Stimulated activated CD8-positive, alpha-beta memory T cell treated with anti-CD3 and anti-CD28 coated beads, Interleukin-2, amount 100 ng/mL, for 1 hour (primary cell): ENCODE results near the gene DNAJB4.

ENCODE experiments used
- DNase-seq, 2 donors: peaks; one replicate each; pipeline ENCODE4 v3.0.0-alpha.2; 2020; ENCODE audit warnings: low read depth in 2 of 2

The DNAJB4 gene

DNA sequence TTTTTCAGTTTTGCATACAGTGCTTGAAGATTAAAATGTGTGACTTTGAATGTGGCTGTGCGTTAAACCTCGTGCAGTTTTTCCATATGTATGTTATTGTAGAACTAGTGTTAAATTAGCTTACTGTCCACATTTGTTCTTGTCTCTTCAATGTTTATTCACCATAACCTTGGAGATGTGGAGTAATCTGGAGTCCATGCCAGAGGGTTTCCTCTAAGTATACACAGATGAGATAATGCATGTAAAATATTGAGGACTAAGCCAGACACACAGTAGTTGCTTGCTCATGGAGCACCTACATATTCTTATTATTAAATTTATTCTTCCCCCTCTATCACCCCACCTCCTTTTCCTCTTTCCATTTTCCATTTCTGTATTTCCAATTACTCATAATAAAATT, 33.3 kb downstream of the DNAJB4 start:
- DNase-seq = no peak

DNA sequence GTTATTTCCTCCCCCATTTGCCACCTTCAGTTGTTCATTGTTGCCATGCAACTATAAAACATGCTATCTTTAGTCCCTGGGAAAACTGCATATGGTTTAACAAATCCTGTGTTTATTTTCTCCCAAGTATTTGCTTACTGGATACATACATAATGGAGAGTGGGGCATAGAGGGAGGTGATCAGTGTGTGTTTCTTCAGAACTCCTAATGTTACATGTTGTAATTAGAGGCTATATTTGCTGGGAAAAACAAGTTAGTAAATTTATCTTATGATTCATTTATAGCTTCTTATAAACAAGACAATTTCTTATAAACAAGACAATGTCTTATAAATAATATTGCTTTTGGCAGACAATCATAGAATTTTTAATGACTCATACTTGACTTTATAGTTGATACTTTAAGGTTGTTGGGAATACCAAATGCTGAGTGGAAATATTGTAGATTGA, 33.8 kb downstream of the DNAJB4 start:
- no peak for DNase-seq

DNA sequence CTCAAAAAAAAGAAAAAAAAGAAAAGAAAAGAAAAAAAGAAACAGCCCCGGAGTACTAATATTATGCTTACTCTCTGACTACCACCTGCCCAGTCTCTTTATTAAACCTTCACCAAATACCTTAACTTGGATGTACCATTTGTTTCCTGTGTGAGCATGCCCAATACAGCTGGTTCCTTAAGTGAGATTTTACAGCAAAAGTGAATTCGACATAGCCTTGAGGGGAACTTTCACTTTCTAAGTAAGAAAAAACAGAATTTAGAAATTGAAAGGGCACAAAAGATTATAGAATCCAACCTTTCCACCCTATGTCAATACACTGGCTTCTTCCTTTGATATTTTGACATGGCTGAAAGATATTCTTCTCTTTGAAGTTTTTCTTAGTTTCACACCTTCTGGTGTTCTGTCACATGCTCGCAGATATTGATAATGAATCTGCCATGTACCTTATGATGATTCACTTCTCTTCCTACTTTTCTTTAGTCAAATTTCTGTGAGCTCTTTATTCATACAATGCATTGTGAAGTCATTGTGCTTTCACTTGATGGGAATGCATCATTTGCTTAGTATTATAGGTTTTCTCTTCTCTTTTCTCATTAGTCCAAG, 35.8 kb downstream of the DNAJB4 start:
- no peak for DNase-seq

DNA sequence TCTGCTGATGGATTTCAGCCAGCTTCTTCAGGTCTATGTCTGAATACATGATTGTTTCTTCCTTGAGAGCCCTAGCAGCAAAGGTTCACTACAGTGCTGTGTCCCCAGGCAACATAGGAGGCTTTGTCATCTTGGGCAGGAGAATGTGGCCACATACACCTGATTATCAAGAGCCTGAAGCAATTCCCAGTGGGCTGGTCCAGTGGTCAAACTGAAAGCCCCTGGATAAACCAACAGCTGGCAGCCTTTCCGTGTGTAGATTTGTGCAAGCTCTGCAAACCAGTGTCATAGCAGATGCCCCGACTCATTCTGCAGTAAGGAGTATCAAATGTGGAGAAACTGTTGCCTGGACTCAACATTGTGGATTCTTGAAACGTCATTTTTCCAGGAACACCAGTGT, 38.7 kb downstream of the DNAJB4 start:
- DNase-seq = no peak

DNA sequence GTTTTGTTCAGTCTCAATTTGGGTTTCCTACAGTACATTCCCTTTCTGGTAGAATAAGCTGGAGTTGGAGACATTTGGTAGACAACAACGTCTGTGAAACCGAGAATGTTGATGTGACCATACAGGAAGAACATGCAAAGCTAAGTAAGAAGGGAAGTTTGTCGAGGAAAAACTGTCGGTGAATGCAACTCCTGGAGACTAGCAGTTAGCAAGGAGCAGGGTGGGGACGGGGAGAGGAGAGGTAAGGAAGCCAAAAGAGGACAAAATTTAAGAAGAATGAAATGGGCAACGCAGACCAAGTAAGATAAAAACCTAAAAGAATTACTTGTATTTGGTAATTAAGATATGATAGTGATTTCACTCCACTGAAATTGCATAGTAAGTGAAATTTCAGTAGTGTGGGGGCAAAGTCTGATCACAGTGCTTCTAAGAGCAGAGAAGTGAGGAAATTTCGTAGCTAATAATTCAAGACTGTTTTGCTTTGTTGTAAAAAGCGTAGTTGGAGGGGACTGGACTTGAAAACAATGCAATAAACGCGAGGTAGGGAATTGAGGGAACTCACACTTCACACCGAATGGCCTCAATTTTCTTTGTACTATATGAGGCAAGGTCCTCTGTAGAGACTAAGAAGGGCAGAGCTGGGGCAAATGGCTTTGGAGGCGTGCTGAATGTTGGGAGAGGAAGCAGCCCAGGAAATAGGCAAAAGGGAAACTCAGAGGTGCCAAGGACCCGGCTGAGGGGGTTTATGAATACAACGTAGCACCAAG, 40.2 kb downstream of the DNAJB4 start:
- DNase-seq = no peak

DNA sequence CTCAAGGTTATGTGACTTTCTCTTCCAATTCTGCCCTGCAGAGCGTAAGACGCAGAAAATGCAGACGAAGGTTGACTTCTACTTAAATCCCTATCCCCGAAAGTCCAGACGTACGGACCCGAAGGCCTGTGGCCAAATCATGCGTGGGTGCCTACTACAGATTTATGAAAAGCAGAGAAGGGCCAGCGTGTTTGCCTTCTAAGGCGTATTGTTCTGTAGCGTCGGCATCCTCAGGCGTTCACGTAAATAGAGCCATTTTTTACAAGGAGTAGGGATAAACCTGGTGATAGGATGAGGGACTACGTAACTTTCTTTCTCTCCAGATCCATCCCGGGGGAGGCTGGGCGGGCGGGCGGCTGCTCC, 40.8 kb downstream of the DNAJB4 start:
- no peak for DNase-seq

DNA sequence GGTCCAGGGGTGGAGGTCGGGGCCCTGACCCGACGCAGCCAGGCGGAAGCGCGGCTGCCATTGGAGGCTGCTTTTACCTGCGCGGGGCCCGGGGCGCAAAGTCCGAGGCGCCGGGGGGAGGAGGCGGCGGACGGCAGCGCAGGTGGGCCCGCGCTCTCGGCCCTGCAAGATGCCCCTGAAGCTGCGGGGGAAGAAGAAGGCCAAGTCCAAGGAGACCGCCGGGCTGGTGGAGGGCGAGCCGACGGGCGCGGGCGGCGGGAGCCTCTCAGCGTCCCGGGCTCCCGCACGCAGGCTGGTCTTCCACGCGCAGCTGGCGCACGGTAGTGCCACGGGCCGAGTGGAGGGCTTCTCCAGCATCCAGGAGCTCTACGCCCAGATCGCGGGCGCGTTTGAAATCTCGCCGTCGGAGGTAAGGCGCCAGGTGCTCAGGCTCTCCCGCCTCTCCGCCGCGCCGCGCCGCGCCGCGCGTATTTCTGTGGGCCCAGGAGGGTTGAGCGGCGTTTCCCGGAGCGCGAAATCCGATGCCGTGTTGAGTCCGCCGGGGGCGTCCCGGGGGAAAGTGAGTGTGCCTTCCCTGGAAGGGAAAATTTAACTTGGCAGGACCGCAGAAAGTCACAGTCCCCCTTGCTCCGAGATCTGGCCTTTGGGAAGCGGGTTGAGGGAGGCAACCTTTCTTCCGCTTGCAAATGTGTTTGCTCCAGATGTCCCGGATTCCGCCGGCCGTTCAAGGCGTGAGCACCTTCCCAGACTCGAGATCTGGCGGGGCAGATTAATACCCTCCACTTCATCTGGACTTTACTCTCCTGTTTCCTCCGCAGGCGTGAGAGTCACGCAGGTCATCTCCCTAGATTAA, 41.4 kb downstream of the DNAJB4 start, which contains the start of gene GIPC2:
Gene GIPC2, plus strand, starts transcription at position 41 of the 853 bp plus-strand sequence. Its CDS starts 129 bp downstream, at position 170.
- DNase-seq = no peak

DNA sequence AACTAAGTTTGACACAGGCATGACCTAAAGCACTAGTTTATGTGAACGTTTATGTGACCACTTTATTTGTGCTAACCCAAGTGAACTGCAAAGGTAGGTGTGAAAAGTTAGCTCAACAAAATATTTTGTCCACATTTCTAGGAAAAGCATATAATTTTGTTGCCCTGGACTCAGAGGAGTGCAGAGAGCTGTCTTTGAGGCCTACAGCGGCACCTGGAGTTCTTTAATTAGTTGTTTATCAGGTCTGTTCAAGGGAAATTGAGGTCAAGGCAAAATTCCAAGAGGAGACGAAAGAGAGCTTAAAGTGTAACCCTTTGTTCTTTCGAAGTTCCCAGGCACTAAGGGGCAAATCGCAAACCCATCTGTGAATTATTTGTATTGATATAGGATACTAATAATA, 42.4 kb downstream of the DNAJB4 start:
- DNase-seq = no peak

DNA sequence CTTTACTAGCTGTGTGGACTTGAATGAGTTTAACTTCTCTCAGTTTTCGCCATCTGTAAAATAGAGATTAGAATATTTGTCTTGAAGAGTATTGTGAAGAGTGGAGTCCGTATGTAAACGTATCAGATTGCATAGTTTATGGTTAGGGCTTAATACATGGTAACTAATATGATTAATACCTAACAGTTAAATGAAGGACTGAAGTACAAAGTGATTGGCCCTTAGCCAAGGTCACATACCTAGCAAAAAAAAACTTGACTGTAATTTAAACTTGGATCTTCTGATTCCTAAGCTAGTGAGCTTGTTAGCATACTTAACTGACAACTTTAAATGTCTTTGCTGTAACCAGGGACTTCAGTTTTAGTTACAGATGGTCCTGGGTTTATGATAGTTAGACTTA, 42.9 kb downstream of the DNAJB4 start:
- DNase-seq = no peak

DNA sequence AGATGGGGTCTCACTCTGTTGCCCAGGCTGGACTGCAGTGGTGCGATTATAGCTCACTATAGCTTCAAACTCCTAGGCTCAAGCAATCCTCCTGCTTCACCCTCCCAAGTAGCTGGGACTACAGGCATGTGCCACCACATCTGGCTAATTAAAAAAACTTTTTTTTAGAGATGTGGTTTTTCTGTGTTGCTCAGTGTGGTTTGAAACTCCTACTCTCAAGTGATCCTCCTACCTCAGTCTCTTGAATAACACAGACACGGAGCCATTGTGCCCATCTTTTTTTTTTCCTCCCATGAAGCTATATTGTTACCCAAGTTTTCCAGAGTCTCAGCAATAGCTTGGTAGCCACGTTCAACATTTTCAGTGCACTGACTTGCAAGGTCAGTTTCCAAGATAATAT, 43.7 kb downstream of the DNAJB4 start:
- DNase-seq = no peak

DNA sequence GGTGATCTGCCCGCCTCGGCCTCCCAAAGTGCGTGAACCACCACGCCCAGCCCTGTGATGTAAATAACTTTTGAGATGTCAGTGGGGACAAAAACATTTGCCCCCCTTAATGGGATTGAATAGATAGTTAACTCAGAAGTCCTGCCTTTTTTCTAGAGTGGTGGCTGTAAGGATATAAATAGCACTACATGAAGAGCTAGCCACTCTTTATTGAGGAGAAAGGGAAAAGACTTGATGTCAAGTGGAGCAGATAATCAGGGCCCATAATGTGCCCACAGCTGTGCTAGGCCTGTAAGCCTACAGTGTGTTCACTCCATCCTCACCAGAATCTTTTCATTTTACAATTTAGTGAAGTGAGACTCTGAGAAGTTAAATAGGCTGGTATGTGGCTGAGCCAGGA, 44.7 kb downstream of the DNAJB4 start:
- DNase-seq = no peak

DNA sequence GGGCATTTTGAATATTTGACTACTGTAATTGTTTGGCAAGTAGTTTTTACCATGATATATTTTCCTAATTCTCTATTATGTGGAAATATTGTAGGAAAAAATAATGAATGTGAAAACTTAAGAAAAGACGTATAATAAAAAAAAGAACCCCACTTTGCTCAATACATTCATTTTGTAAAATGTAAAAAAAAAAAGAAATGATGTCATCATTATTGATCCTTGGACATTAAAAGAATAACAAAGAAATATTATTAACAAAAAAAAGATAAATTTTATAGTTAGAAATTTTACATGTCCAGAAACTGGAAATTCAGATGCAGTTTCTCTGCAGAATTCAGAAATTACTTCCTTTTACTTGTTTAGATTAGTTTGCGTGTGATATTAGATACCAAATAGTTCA, 46.3 kb downstream of the DNAJB4 start:
- DNase-seq = no peak

DNA sequence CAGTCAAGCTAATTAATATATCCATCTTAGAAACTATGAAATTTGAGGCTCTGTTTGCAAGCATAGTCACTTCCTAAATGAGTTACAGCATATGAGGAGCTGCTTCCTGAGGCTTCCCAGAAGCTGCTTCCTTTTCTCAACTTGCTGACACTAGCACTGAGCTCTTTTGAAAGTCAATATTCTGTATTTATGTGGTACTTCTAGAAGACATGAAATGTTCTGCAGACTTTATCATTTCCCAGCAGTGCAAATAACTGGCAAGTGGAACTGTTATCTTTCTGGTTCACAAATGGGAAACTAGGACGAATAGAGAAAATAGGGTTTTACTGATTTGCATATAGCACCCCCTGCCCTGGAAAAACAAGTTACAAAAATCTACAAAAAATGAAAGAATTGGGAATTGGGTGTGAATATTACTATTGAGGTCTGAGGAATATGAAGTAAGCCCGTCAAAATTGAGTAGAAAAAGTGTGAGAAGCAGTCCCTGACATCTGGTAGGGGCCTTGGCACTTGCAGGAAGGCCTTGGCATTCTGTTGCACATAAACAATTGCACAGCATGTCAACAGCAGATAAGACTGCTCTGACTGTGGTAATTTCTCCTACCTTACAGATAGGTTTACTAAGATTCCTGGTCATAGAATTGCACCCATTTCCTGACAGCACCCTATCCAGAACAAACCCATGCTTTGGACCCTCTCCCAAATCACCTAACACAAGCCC, 48.1 kb downstream of the DNAJB4 start:
- DNase-seq = no peak

DNA sequence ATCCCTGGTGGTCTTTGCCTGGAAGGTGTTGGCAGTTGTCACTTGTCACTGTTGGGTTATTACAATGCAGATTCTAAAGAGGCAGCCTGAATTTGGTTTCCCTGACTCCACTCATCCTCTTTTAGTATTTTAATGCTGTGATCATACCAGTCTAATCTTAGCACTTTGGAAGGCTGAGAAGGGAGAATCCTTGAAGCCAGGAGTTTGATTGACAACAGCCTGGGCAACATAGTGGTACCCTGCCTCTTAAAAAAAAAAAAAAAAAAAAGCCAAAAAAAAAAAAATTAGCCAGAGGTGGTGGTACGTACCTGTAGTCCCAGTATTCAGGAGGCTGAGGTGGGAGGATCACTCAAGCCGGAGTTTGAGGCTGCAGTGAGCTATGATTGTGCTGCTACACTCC, 48.8 kb downstream of the DNAJB4 start:
- no peak for DNase-seq

DNA sequence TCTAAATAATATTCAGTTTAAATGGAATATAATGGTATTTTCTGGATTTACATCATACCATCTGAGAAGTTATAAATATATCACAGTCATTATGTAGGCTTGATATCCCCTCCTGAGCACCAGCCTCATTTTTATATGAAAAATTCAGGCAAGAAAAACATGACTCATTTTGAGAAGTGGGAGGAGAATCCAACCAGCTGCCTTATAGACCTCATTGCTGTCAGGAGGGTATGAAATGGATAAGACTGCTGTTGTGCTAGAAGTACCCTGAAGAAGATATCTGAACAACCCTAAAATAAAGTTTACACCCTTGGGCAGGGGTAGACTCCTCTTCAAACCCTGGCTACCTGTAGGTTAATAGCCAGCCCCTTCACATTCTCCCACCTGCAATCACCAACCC, 49.8 kb downstream of the DNAJB4 start:
- no peak for DNase-seq

DNA sequence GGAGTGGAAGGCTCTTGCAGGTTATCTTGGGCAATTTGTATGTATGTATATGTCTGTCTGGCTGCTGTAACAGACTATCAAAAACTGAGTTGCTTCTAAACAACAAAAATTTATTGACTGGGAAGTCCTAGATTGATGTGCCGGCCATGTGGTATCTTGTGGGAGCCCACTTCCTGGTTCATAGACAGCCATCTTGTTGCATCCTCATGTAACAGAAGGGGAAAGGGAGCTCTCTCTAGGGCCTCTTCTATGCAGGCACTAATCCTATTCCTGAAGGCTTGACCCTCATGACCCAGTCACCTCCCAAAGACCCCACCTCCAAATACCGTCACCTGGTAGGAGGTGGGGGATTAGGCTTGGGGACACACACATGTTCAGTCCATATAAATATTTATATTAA, 50.2 kb downstream of the DNAJB4 start:
- no peak for DNase-seq

DNA sequence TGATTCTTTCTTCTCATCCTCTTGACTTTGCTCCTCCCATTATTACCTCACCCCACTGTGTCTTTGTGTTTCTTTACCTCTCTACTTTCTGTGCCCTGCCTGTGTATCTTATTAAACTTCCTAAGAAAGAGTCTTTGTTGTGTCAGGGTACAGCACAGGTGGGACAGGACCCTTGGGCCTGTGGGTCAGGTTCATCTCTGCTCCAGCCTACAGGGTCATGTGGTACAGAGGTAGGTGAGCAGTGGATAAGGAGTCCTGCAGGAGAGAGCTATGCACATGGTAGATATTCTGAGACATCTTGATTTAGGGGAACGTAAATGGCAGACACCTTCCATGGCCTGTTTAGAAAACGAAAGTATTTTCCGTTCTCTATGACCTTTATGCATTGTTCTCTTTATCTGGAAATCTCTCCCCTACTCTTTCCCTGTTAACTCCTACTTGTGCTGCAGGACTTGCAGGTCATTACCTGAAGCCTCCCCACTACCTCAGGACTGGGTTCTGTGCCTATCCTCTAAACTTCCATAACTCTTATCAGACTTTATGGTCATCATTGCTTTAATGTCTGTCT, 50.9 kb downstream of the DNAJB4 start:
- DNase-seq = no peak

DNA sequence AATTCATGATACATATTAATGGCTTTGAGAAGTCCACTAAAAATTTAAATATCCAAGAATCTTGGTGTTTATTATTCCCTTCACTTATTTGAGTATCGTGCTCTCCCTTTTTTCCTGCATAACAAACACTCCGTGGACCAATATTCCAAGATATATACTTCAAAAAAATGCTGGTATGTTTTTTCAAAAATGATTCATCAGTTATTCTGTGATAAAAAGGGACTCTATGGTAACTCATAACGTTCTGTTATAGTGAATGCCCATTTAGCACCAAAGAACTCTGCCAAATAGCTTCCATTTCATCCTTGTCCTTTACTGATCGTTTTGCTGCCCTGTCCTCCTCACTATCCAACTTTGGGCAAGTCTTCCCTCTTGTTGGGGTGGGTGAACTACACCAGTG, 53.9 kb downstream of the DNAJB4 start:
- DNase-seq = no peak

DNA sequence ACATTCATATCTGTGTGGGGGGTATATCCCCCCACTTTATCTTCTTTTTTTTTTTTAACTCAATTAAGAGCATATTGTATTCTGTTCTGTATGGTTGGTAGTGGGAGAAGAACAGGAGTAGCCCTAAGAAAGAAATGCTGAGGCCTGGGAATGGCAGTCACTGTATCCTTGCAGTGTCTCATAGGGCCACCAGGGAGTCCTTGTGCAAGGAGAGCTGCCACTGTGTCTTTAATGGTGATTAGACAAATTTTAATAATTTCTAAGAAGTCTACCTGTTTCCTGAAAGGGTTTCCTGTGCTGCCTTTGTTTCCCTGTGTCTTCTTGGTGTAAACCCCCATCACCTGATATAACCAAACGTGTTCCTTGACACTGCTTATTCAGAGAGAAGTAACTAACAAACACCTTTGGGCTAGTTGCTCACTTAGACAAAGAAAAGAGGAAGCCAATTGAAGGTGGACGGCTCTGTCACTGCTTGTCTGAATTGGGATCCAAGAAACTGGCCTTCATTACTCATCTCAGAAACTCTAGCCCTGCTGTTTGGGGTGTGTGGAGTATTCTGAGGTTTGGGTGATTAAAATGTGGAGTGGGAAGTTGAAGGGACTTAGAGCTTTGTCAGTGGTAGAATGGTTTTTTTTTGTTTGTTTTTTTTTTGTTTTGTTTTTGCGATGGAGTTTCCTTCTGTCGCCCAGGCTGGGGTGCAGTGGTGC, 56.3 kb downstream of the DNAJB4 start:
- DNase-seq = no peak

DNA sequence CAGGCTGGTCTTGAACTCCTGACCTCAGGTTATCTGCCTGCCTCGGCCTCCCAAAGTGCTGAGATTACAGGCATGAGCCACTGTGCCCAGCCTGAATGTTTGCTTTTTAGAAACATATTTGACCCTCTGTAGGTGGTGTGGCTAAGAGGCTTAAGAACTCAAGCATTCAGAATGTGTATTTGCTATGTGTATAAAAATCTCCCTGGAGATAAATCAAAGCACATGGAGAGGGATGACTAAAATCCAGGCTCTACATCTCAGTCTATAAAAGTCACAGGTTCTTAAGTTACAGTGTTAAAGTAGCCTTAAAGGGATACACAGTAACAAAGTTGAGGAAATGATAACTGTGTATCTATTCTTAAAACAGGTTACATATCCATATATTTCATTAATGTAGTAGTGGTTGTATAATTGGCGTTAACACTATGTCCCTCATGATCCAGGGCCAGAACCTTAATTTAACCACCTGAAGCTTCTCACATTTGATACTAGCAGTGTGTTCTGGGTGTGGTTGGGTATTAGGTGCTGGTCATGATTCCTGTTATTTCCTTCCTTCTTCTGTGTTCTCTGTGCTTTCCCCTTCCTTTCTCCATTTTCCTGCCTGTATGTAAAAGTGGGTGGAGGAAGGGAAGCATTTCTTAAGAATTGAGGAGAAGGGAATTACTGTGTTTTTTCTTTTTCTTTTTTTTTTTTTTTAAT, 57.2 kb downstream of the DNAJB4 start:
- no peak for DNase-seq
